Measurements from ENCODE around the gene MTMR11.

- TF ChIP-seq POLR2A (IDR thresholded peaks at IDR 0.05): no peak
- TF ChIP-seq CTCF (IDR thresholded peaks at IDR 0.05): no peak
These were observed 43.4 kb upstream of the MTMR11 start for GRCh38 chr1:149979972-149980540.

All from heart left ventricle (tissue), 13 donors.